ENCODE measurements around the gene OLFM2.

DNA sequence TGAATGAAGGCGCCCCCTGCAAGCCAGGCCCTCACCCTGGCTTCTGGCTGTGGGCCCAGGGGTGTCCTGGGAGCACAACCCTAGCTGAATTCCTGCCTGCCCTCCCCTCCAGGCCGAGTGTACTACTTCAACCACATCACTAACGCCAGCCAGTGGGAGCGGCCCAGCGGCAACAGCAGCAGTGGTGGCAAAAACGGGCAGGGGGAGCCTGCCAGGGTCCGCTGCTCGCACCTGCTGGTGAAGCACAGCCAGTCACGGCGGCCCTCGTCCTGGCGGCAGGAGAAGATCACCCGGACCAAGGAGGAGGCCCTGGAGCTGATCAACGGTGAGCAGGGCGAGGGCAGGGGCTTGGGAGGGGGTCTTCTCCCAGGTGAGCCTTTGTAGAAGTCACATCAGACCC is 98.0 kb downstream of the OLFM2 start:
- TF ChIP-seq, protein P1, sequence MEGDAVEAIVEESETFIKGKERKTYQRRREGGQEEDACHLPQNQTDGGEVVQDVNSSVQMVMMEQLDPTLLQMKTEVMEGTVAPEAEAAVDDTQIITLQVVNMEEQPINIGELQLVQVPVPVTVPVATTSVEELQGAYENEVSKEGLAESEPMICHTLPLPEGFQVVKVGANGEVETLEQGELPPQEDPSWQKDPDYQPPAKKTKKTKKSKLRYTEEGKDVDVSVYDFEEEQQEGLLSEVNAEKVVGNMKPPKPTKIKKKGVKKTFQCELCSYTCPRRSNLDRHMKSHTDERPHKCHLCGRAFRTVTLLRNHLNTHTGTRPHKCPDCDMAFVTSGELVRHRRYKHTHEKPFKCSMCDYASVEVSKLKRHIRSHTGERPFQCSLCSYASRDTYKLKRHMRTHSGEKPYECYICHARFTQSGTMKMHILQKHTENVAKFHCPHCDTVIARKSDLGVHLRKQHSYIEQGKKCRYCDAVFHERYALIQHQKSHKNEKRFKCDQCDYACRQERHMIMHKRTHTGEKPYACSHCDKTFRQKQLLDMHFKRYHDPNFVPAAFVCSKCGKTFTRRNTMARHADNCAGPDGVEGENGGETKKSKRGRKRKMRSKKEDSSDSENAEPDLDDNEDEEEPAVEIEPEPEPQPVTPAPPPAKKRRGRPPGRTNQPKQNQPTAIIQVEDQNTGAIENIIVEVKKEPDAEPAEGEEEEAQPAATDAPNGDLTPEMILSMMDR (IDR thresholded peaks at IDR 0.05), result no peak
- no peak for TF ChIP-seq POLR2A (IDR thresholded peaks at IDR 0.05; ENCODE audit: low read length)
- no peak for TF ChIP-seq ZFP36 (IDR thresholded peaks at IDR 0.05; ENCODE audit: borderline replicate concordance, partially characterized antibody)
- TF ChIP-seq RAD21 (conservative IDR thresholded peaks at IDR 0.05 in 1 of 2, IDR thresholded peaks at IDR 0.05 in 1 of 2), result no peak
- no peak for TF ChIP-seq RFX5 (IDR thresholded peaks at IDR 0.05)
- TF ChIP-seq ZSCAN20 (CRISPR knock-in tag; IDR thresholded peaks at IDR 0.05), result no peak
- no peak for TF ChIP-seq MAFK (IDR thresholded peaks at IDR 0.05; ENCODE audit: partially characterized antibody)
- TF ChIP-seq MAX (IDR thresholded peaks at IDR 0.05), result no peak
